IPS DF 6.9 (cell line): ENCODE data around the gene RERE.

ENCODE experiments used
- DNase-seq: peaks from one replicate; pipeline ENCODE4 v3.0.0-alpha.2; 2013; ENCODE audit warnings: low read depth, low spot score
- H3K27ac ChIP-seq: one replicate; pipeline ENCODE4 v1.5.1; 2013; ENCODE audit warnings: low read length, control low read depth
- H3K27me3 ChIP-seq: 2 replicates; pipeline ENCODE4 v1.6.1; 2013; ENCODE audit warnings: mild to moderate bottlenecking, low read length; ENCODE audit not compliant: control insufficient read depth, insufficient read depth
- H3K36me3 ChIP-seq: 2 replicates; pipeline ENCODE4 v1.6.1; 2013; ENCODE audit warnings: low read length; ENCODE audit not compliant: control insufficient read depth, insufficient read depth
- H3K4me1 ChIP-seq: 2 replicates; pipeline ENCODE4 v1.6.1; 2013; ENCODE audit warnings: low read length; ENCODE audit not compliant: control insufficient read depth, insufficient read depth
- H3K4me3 ChIP-seq: 2 replicates; pipeline ENCODE4 v1.5.1; 2013; ENCODE audit warnings: mild to moderate bottlenecking, low read length
- H3K9me3 ChIP-seq: 2 replicates; pipeline ENCODE4 v1.6.1; 2013; ENCODE audit warnings: low read length, inconsistent platforms; ENCODE audit not compliant: control insufficient read depth, insufficient read depth
- WGBS: extraction: QIAGEN DNeasy Blood & Tissue Kit; methylation state at CpG from one replicate; pipeline ENCODE4 v1.1.7; 2013; ENCODE audit warnings: mixed read lengths, missing lambda C conversion rate; ENCODE audit not compliant: insufficient read length, insufficient coverage; 5-methylcytosine and 5-hydroxymethylcytosine counted together

Gene RERE

GRCh38 chr1:8752921-8753713 is 64.3 kb downstream of the RERE start:
- no peak overlapping the region for H3K27ac ChIP-seq
- no peak for DNase-seq
- H3K36me3 ChIP-seq: no peaks in the 10 kb centered on the region; the same call in 1 of the 2 replicates
- 100% methylated on average over 1 of the region's 6 CpGs for WGBS
- no peaks in the 10 kb centered on the region for H3K9me3 ChIP-seq
- no peaks in the 10 kb centered on the region; the same call in 1 of the 2 replicates for H3K4me1 ChIP-seq
- no peaks in the 10 kb centered on the region for H3K27me3 ChIP-seq
- no peak overlapping the region for H3K4me3 ChIP-seq

GRCh38 chr1:8752411-8752810 is 65.0 kb downstream of the RERE start:
- Histone ChIP-seq H3K9me3 (no peaks in the 10 kb centered on the region), H3K4me3 (no peak overlapping the region), H3K4me1 (no peaks in the 10 kb centered on the region; the same call in 1 of the 2 replicates), H3K27ac (no peak overlapping the region), H3K27me3 (no peaks in the 10 kb centered on the region), H3K36me3 (no peaks in the 10 kb centered on the region; the same call in 1 of the 2 replicates)
- WGBS: no CpG with 5 or more reads among the region's 2 CpGs
- no peak for DNase-seq

GRCh38 chr1:8751984-8752383 is 65.5 kb downstream of the RERE start:
- no CpG with 5 or more reads among the region's 4 CpGs for WGBS

GRCh38 chr1:8747879-8748825 is 69.3 kb downstream of the RERE start:
- no peak for DNase-seq
- Histone ChIP-seq H3K4me1 (no peaks in the 10 kb centered on the region), H3K27ac (no peak overlapping the region), H3K36me3 (no peaks in the 10 kb centered on the region; the same call in 1 of the 2 replicates), H3K4me3 (no peak overlapping the region), H3K9me3 (no peaks in the 10 kb centered on the region), H3K27me3 (no peaks in the 10 kb centered on the region)
- no CpG with 5 or more reads among the region's 15 CpGs for WGBS

More at GRCh38 chr1:8751984-8752383, 65.5 kb downstream of the RERE start:
- no peak for DNase-seq
- no peaks in the 10 kb centered on the region; the same call in 1 of the 2 replicates for H3K4me1 ChIP-seq
- no peaks in the 10 kb centered on the region; the same call in 1 of the 2 replicates for H3K36me3 ChIP-seq
- H3K4me3 ChIP-seq: no peak overlapping the region
- no peaks in the 10 kb centered on the region for H3K27me3 ChIP-seq
- H3K9me3 ChIP-seq: no peaks in the 10 kb centered on the region
- no peak overlapping the region for H3K27ac ChIP-seq

GRCh38 chr1:8746554-8746953 is 70.9 kb downstream of the RERE start:
- H3K36me3 ChIP-seq: no peaks in the 10 kb centered on the region; the same call in 1 of the 2 replicates
- no peak overlapping the region for H3K4me3 ChIP-seq
- no peaks in the 10 kb centered on the region for H3K4me1 ChIP-seq
- WGBS: no CpG with 5 or more reads among the region's 3 CpGs
- no peak for DNase-seq
- H3K9me3 ChIP-seq: no peaks in the 10 kb centered on the region
- no peak overlapping the region for H3K27ac ChIP-seq
- no peaks in the 10 kb centered on the region for H3K27me3 ChIP-seq

- H3K27me3 ChIP-seq: no peaks in the 10 kb centered on the region
- H3K4me3 ChIP-seq: no peak overlapping the region
- no peaks in the 10 kb centered on the region for H3K9me3 ChIP-seq
- no peaks in the 10 kb centered on the region for H3K4me1 ChIP-seq
- no CpG with 5 or more reads among the region's 6 CpGs for WGBS
- DNase-seq: no peak
- H3K27ac ChIP-seq: no peak overlapping the region
- no peaks in the 10 kb centered on the region for H3K36me3 ChIP-seq
These were observed 71.6 kb downstream of the RERE start for GRCh38 chr1:8745749-8746390.

GRCh38 chr1:8745346-8745745 is 72.1 kb downstream of the RERE start:
- WGBS: no CpG with 5 or more reads among the region's 6 CpGs
- H3K9me3 ChIP-seq: no peaks in the 10 kb centered on the region
- no peak for DNase-seq

GRCh38 chr1:8742022-8742924 is 75.2 kb downstream of the RERE start:
- Histone ChIP-seq H3K4me3 (no peak overlapping the region), H3K27ac (no peak overlapping the region), H3K27me3 (no peaks in the 10 kb centered on the region), H3K4me1 (no peaks in the 10 kb centered on the region), H3K36me3 (no peaks in the 10 kb centered on the region; the same call in 1 of the 2 replicates), H3K9me3 (0 out of 2 replicates have a peak, but pooled peaks cover 1% of the 10 kb centered on the region)
- no CpG with 5 or more reads among the region's 6 CpGs for WGBS
- DNase-seq: no peak

More at GRCh38 chr1:8745346-8745745, 72.1 kb downstream of the RERE start:
- H3K4me3 ChIP-seq: no peak overlapping the region
- no peaks in the 10 kb centered on the region for H3K4me1 ChIP-seq
- no peaks in the 10 kb centered on the region for H3K27me3 ChIP-seq
- no peak overlapping the region for H3K27ac ChIP-seq
- no peaks in the 10 kb centered on the region for H3K36me3 ChIP-seq

GRCh38 chr1:8740034-8740449 is 77.4 kb downstream of the RERE start:
- H3K4me1 ChIP-seq: no peaks in the 10 kb centered on the region
- no peaks in the 10 kb centered on the region for H3K27me3 ChIP-seq
- H3K27ac ChIP-seq: no peak overlapping the region
- H3K9me3 ChIP-seq: 0 out of 2 replicates have a peak, but pooled peaks cover 1% of the 10 kb centered on the region
- no peak for DNase-seq
- H3K4me3 ChIP-seq: no peak overlapping the region
- no peaks in the 10 kb centered on the region; the same call in 1 of the 2 replicates for H3K36me3 ChIP-seq
